Cardiac muscle cell (in vitro differentiated cells and primary cell): ENCODE measurements around the gene YWHAQ. TPM values are rescaled to one million over a fixed set of nuclear protein-coding genes. Genes with fewer than 3 reads are reported as not detected.

Source experiments
- DNase-seq, 2 donors: peaks; one replicate each; pipeline versions ENCODE4 v3.0.0 to v3.0.0-alpha.2; 2010 to 2017; ENCODE audit warnings: low read depth in 1 of 2, low spot score in 1 of 2
- H3K27ac ChIP-seq: fragments of 200-600 bp; sonication (generic); 2 replicates; pipeline ENCODE4 v1.5.1; 2016
- H3K27me3 ChIP-seq: fragments of 200-600 bp; sonication (generic); 2 replicates; pipeline ENCODE4 v1.6.0; 2016; ENCODE audit warnings: control low read depth
- H3K36me3 ChIP-seq: fragments of 200-600 bp; sonication (generic); 2 replicates; pipeline ENCODE4 v1.5.1; 2016; ENCODE audit warnings: control low read depth
- H3K4me1 ChIP-seq: fragments of 200-600 bp; sonication (generic); 2 replicates; pipeline ENCODE4 v1.8.1; 2017; ENCODE audit warnings: low read depth, mild to moderate bottlenecking, mixed run types
- H3K4me3 ChIP-seq: fragments of 200-600 bp; sonication (generic); 2 replicates; pipeline ENCODE4 v1.5.1; 2016; ENCODE audit warnings: mild to moderate bottlenecking
- H3K9me3 ChIP-seq: fragments of 200-600 bp; sonication (generic); 2 replicates; pipeline ENCODE4 v1.5.1; 2017; ENCODE audit warnings: low read depth, mild to moderate bottlenecking, control low read depth
- CTCF ChIP-seq: IDR thresholded peaks from 2 replicates; pipeline ENCODE4 v1.5.1; 2012; ENCODE audit warnings: low read depth, mild to moderate bottlenecking, low read length
- polyA plus RNA-seq: library from polyadenylated mRNA; unstranded; fragments of >200 nt; fragmentation: Nextera tagmentation; extraction: Ambion mirVana; gene quantifications from 2 replicates; pipeline ENCODE4 v1.2.1, GENCODE V29; 2016
- total RNA-seq: library from RNA; depleted of rRNA; stranded (reverse); fragments of >200 nt; gene quantifications from 2 replicates; pipeline ENCODE4 v1.2.3, GENCODE V29; 2016

The YWHAQ gene
- total and polyA plus RNA-seq, 2 experiments from 2014 or later = 240 to 455 TPM

- Histone ChIP-seq H3K4me1 (peaks cover 3% of the 10 kb centered on the region), H3K27me3 (no peaks in the 10 kb centered on the region), H3K9me3 (no peaks in the 10 kb centered on the region), H3K4me3 (no peak overlapping the region), H3K27ac (no peak overlapping the region), H3K36me3 (no peaks in the 10 kb centered on the region)
- DNase-seq = peak in 1 of 2 donors; percentile 60
- no peak for TF ChIP-seq CTCF
Observed at GRCh38 chr2:9639000-9639602, 8.3 kb upstream of the YWHAQ start.

- H3K27ac ChIP-seq = no peak overlapping the region
- no peaks in the 10 kb centered on the region for H3K27me3 ChIP-seq
- TF ChIP-seq CTCF = no peak
- peaks cover 3% of the 10 kb centered on the region for H3K4me1 ChIP-seq
- peak in 1 of 2 donors; percentile 95 for DNase-seq
- no peak overlapping the region for H3K4me3 ChIP-seq
- H3K36me3 ChIP-seq = no peaks in the 10 kb centered on the region
- no peaks in the 10 kb centered on the region for H3K9me3 ChIP-seq
Observed at GRCh38 chr2:9638532-9638931, 7.7 kb upstream of the YWHAQ start.

GRCh38 chr2:9637330-9637729 lies 6.5 kb upstream of the YWHAQ start:
- peaks cover 10% of the 10 kb centered on the region for H3K4me1 ChIP-seq
- H3K27me3 ChIP-seq = no peaks in the 10 kb centered on the region
- no peaks in the 10 kb centered on the region for H3K9me3 ChIP-seq
- no peak overlapping the region for H3K27ac ChIP-seq
- TF ChIP-seq CTCF = no peak
- peak in 1 of 2 donors; percentile 79 for DNase-seq
- H3K36me3 ChIP-seq = no peaks in the 10 kb centered on the region
- H3K4me3 ChIP-seq = no peak overlapping the region

GRCh38 chr2:9634133-9634532 lies 3.3 kb upstream of the YWHAQ start:
- no peak for DNase-seq
- Histone ChIP-seq H3K4me1 (peaks cover 13% of the 10 kb centered on the region), H3K27me3 (no peaks in the 10 kb centered on the region), H3K27ac (no peak overlapping the region), H3K4me3 (no peak overlapping the region), H3K36me3 (no peaks in the 10 kb centered on the region), H3K9me3 (no peaks in the 10 kb centered on the region)
- TF ChIP-seq CTCF = no peak

- Histone ChIP-seq H3K27ac (peak overlapping the region; percentile 86), H3K27me3 (no peaks in the 10 kb centered on the region), H3K36me3 (peaks cover 16% of the 10 kb centered on the region), H3K4me1 (peaks cover 31% of the 10 kb centered on the region), H3K4me3 (no peak overlapping the region), H3K9me3 (no peaks in the 10 kb centered on the region)
- DNase-seq = peak; percentile 37 to 61
- no peak for TF ChIP-seq CTCF
Observed at GRCh38 chr2:9631878-9632700, 1.3 kb upstream of the YWHAQ start.
